Measurements from ENCODE around the gene ABCA4.

ABCA4 gene

GRCh38 chr1:93967306-93967705 lies 153.6 kb downstream of the ABCA4 start:
- Histone ChIP-seq H2AFZ (no peak overlapping the region), H3K27me3 (ENCODE audit: control insufficient read depth, insufficient read depth, low read length) (no peaks in the 10 kb centered on the region), H3K27ac (no peak overlapping the region), H3K36me3 (ENCODE audit: control insufficient read depth, insufficient read depth, low read length) (no peaks in the 10 kb centered on the region), H3K4me1 (no peaks in the 10 kb centered on the region), H3K4me2 (ENCODE audit: low read length) (no peak overlapping the region), H3K79me2 (no peaks in the 10 kb centered on the region), H3K9ac (no peak overlapping the region), H3K9me3 (ENCODE audit: control insufficient read depth, low read length) (no peaks in the 10 kb centered on the region), H3K4me3 (ENCODE audit: low read depth, low read length) (no peak overlapping the region)
- no peak for TF ChIP-seq CTCF (IDR thresholded peaks at IDR 0.05)

DNA sequence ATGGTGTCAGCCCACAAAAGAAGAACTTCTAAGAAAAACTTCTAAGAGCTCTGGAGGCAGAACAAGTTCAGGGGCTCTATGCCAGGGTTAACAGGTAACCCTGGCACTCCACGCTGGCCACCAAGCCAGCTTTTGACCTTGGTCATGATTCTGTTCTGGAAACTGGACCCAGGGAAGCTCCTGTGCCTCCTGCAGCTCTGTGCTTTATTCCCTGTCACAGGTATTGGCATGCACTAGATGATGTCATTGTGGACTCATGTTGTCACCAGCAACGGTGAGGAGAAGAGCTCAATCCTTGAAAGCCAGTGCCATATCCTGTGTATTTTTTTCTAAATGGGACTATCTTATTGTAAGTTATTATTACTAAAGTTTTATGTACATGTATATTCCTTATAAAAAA lies 155.1 kb downstream of the ABCA4 start:
- no peak overlapping the region for H3K27ac ChIP-seq
- no peaks in the 10 kb centered on the region for H3K36me3 ChIP-seq (ENCODE audit: control insufficient read depth, insufficient read depth, low read length)
- H3K4me2 ChIP-seq (ENCODE audit: low read length), result no peak overlapping the region
- no peak for TF ChIP-seq CTCF (IDR thresholded peaks at IDR 0.05)
- H3K9me3 ChIP-seq (ENCODE audit: control insufficient read depth, low read length), result no peaks in the 10 kb centered on the region
- no peaks in the 10 kb centered on the region for H3K4me1 ChIP-seq
- no peaks in the 10 kb centered on the region for H3K27me3 ChIP-seq (ENCODE audit: control insufficient read depth, insufficient read depth, low read length)
- H3K4me3 ChIP-seq (ENCODE audit: low read depth, low read length), result no peak overlapping the region
- H3K9ac ChIP-seq, result no peak overlapping the region
- H2AFZ ChIP-seq, result no peak overlapping the region
- no peaks in the 10 kb centered on the region for H3K79me2 ChIP-seq

DNA sequence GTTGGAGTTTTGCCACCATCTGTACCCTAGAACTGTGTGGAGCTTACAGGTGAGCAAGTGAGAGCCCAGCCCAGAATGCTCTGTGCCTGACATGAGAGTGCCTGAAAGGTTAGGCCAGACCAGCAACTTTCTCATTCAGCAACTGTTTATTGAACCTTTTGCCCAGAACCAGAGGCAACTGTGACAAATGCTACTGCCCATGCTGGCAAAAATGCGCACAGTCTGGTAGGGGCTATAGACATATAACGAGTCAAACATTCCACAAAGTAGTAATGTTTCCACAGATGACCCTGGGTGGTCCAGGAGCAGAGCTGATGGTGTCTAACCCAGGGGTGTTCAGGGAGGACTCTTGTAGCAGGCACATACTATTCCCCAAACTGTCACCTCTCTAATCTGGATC lies 155.7 kb downstream of the ABCA4 start:
- Histone ChIP-seq H3K4me3 (ENCODE audit: low read depth, low read length) (no peak overlapping the region), H3K9ac (no peak overlapping the region), H3K27ac (no peak overlapping the region), H3K36me3 (ENCODE audit: control insufficient read depth, insufficient read depth, low read length) (no peaks in the 10 kb centered on the region), H3K27me3 (ENCODE audit: control insufficient read depth, insufficient read depth, low read length) (no peaks in the 10 kb centered on the region), H3K4me1 (no peaks in the 10 kb centered on the region), H3K9me3 (ENCODE audit: control insufficient read depth, low read length) (no peaks in the 10 kb centered on the region), H3K4me2 (ENCODE audit: low read length) (no peak overlapping the region), H2AFZ (no peak overlapping the region), H3K79me2 (no peaks in the 10 kb centered on the region)
- TF ChIP-seq CTCF (IDR thresholded peaks at IDR 0.05), result no peak

DNA sequence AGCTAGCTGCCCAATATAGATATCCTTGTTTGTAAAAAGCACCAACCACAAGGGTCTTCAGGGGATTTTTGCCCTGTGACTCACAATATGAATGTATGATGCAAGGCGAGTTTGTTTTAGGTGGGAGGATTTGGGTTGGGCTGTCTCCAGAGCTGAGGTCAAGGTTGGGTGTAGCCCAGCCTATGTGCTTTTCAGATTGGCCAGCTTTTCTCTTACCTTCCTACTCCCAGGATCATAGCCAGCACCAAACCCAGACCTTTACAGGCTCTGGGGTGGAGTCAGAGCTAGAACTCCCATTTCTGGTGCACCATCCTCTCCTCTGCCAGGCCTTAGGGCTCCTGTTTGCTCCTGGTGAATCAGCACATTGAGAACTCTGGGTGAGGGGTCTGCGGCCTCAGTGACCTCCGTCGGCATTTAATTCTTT lies 156.2 kb downstream of the ABCA4 start:
- H3K79me2 ChIP-seq, result no peaks in the 10 kb centered on the region
- no peak overlapping the region for H3K27ac ChIP-seq
- H3K9ac ChIP-seq, result no peak overlapping the region
- no peaks in the 10 kb centered on the region for H3K4me1 ChIP-seq
- no peak overlapping the region for H3K4me3 ChIP-seq (ENCODE audit: low read depth, low read length)
- no peaks in the 10 kb centered on the region for H3K9me3 ChIP-seq (ENCODE audit: control insufficient read depth, low read length)
- no peaks in the 10 kb centered on the region for H3K27me3 ChIP-seq (ENCODE audit: control insufficient read depth, insufficient read depth, low read length)
- no peak overlapping the region for H3K4me2 ChIP-seq (ENCODE audit: low read length)
- no peaks in the 10 kb centered on the region for H3K36me3 ChIP-seq (ENCODE audit: control insufficient read depth, insufficient read depth, low read length)
- no peak for TF ChIP-seq CTCF (IDR thresholded peaks at IDR 0.05)
- H2AFZ ChIP-seq, result no peak overlapping the region

DNA sequence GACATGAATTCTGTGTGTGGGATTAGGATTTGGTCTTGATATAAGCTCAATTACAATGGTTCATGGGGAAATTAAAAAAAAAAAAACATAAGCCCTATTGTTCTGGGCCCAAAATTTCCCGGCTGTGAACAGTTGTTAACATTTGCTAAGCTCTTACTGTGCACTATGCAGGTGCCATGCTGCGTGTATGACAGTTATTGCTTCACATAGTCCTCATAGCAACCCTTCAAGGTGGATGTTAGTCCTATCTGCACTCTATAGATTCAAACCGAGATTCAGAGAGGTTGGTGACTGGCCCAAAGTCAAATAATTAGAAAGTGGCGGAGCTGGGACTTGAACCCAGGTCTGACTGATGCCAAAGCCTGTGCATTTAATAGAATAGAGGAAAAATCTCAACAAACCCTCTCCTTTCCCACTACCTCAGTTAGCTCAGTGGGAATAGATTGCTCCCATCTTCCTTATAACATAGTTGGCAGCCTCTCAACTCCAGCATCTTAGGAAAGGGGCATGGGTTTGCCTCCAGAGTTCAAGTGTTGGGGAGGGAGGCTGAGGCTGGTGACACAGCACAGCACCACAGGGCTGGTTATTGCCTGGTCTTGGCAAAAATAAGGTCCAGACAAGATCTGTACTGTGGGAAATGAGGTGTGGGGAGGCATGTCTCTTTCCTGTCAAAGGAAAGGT lies 156.7 kb downstream of the ABCA4 start:
- Histone ChIP-seq H3K4me1 (no peaks in the 10 kb centered on the region), H3K27ac (no peak overlapping the region), H3K36me3 (ENCODE audit: control insufficient read depth, insufficient read depth, low read length) (no peaks in the 10 kb centered on the region), H3K4me3 (ENCODE audit: low read depth, low read length) (no peak overlapping the region), H2AFZ (no peak overlapping the region), H3K9ac (no peak overlapping the region), H3K9me3 (ENCODE audit: control insufficient read depth, low read length) (no peaks in the 10 kb centered on the region), H3K4me2 (ENCODE audit: low read length) (no peak overlapping the region), H3K27me3 (ENCODE audit: control insufficient read depth, insufficient read depth, low read length) (no peaks in the 10 kb centered on the region), H3K79me2 (no peaks in the 10 kb centered on the region)
- no peak for TF ChIP-seq CTCF (IDR thresholded peaks at IDR 0.05)
